GM12874 (cell line): Measurements from ENCODE around the gene MICB.

Experiments
- CTCF ChIP-seq: IDR thresholded peaks from 2 replicates; pipeline ENCODE4 v1.5.1; 2011; ENCODE audit warnings: low read depth, mild to moderate bottlenecking, control low read depth, low read length, moderate library complexity; ENCODE audit not compliant: insufficient read depth

MICB gene

GRCh38 chr6:31530659-31531058 lies 32.7 kb downstream of the MICB start:
- TF ChIP-seq CTCF: no peak

GRCh38 chr6:31531162-31531561 lies 33.2 kb downstream of the MICB start:
- TF ChIP-seq CTCF: no peak

DNA sequence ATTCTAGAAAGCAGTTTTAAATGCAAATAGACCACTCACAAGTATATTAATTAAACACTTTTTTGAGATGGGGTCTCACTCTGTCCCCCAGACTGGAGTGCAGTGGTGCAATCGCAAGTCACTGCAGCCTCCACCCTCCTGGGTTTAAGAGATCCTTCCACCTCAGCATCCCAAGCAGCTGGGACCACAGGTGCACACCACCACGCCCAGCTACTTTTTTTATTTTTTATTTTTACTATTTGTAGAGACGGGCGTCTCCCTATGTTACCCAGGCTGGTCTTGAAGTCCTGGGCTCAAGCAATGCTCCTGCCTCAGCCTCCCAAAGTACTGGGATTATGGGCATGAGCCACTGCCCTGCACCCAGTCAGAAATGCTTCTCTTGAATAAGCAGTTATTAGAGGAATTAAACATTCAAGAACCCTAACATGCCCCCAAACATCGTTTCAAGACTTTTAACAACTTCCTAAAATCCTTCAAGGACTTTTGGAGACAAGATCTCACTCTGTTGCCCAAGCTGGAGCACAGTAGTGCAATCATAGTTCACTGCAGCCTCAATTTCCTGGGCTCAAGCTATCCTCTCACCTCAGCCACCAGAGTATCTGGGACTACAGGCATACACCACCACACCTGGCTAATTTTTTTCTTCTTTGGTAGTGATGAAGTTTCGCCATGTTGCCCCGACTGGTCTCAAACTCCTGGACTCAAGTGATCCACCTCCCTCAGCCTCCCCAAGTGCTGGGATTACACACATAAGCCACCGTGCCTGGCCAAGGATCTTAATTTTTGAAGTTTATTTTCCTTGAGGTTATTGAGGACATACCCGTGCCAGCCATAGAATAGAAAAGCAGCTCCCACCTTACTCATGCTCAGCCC lies 34.1 kb downstream of the MICB start:
- TF ChIP-seq CTCF: no peak

- TF ChIP-seq CTCF: no peak
Observed at GRCh38 chr6:31532644-31533454, 34.9 kb downstream of the MICB start.

DNA sequence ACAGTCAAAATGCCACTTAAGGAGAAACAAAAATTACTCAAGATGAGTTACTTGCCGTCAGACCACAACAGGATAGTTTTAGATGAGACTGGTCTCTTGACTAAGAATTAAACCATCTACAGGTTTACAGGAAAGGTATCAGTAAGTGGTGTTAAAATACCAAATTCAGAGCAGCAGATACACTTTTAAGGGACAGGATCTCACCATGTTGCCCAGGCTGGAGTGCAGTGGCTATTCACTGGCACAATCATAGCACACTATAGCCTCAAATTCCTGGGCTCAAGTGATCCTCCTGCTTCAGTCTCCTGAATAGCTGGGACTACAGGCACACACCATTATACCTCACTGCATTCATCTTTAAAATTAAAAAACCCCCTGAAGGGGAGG lies 35.5 kb downstream of the MICB start:
- TF ChIP-seq CTCF: no peak

DNA sequence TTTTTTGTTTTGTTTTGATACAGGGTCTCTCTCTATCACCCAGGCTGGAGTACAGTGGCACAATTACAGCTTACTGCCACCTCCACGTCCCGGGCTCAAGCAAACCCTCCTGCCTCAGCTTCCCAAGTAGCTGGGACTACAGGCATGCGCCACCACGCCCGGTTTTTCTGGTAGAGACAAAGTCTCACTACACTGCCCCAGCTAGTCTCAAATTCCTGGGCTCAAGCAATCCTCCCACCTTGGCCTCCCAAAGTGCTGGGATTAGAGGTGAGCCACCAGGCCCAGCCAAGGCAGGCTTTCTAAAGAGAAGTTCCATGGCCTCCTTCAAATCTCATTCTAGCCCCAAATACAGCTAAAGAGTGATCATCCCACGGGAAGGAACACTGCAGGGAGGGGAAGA lies 36.1 kb downstream of the MICB start:
- no peak for TF ChIP-seq CTCF

GRCh38 chr6:31534521-31535040 lies 36.6 kb downstream of the MICB start:
- TF ChIP-seq CTCF: no peak
